ENCODE results near the gene INSIG1. TPM values are rescaled to one million over a fixed set of nuclear protein-coding genes. Genes with fewer than 3 reads are reported as not detected.
A peak's percentile ranks its signal among the peaks of the same experiment; 100 is the strongest.

INSIG1 gene
- total RNA-seq, 4 donors from 2014 or later: 17.5 to 79.4 (median 29.8) TPM

- intact Hi-C loops (cut with DNase I): no loop called here
- peak overlapping the region; percentile 13 to 73 (median 68) for H3K27ac ChIP-seq
- TF ChIP-seq CTCF (IDR thresholded peaks at IDR 0.05) (no peak), POLR2A (IDR thresholded peaks at IDR 0.05) (no peak)
- no peak overlapping the region for H3K4me3 ChIP-seq (replicated peaks in 1 of 3)
- peaks cover 4 to 14% of the 10 kb centered on the region in 2 donors for H3K4me1 ChIP-seq
- no peaks in the 10 kb centered on the region for H3K27me3 ChIP-seq
- no peaks in the 10 kb centered on the region for H3K9me3 ChIP-seq
- WGBS, 2 donors: 65% methylated on average over 22 to 23 of the region's 30 CpGs
- no peaks in the 10 kb centered on the region for H3K36me3 ChIP-seq
- peak; percentile 24 to 28 for DNase-seq
These were observed 40.0 kb upstream of the INSIG1 start for GRCh38 chr7:155257482-155258225.

GRCh38 chr7:155258226-155258560, 39.5 kb upstream of the INSIG1 start:
- no peak for TF ChIP-seq POLR2A (IDR thresholded peaks at IDR 0.05)
- no peak for TF ChIP-seq CTCF (IDR thresholded peaks at IDR 0.05)
- no peak overlapping the region for H3K4me3 ChIP-seq (replicated peaks in 1 of 3)
- H3K27ac ChIP-seq: peak overlapping the region in 2 of 3 donors; percentile 68 to 73

GRCh38 chr7:155259866-155260497, 37.7 kb upstream of the INSIG1 start:
- Histone ChIP-seq H3K27me3 (peaks cover 3% of the 10 kb centered on the region), H3K4me3 (replicated peaks in 1 of 3) (no peak overlapping the region), H3K4me1 (peaks cover 4 to 14% of the 10 kb centered on the region in 2 donors), H3K9me3 (no peaks in the 10 kb centered on the region), H3K27ac (no peak overlapping the region), H3K36me3 (no peaks in the 10 kb centered on the region)
- TF ChIP-seq CTCF (IDR thresholded peaks at IDR 0.05): no peak
- no peak for TF ChIP-seq POLR2A (IDR thresholded peaks at IDR 0.05)
- DNase-seq: no peak
- intact Hi-C loops (cut with DNase I): no loop called here
- WGBS, 2 donors: 80 to 91% methylated on average over 11 to 12 of the region's 13 CpGs

More at GRCh38 chr7:155258226-155258560, 39.5 kb upstream of the INSIG1 start:
- WGBS, 2 donors: 20 to 25% methylated on average over 3 of the region's 3 CpGs
- intact Hi-C loops (cut with DNase I): no loop called here
- no peaks in the 10 kb centered on the region for H3K36me3 ChIP-seq
- H3K27me3 ChIP-seq: peaks cover 3% of the 10 kb centered on the region
- peak; percentile 67 to 76 for DNase-seq
- peaks cover 4 to 14% of the 10 kb centered on the region in 2 donors for H3K4me1 ChIP-seq
- H3K9me3 ChIP-seq: no peaks in the 10 kb centered on the region

- 91 to 94% methylated on average over 13 of the region's 13 CpGs for WGBS, 2 donors
- no peaks in the 10 kb centered on the region for H3K36me3 ChIP-seq
- no peak overlapping the region for H3K27ac ChIP-seq
- H3K4me3 ChIP-seq (replicated peaks in 1 of 3): no peak overlapping the region
- TF ChIP-seq CTCF (IDR thresholded peaks at IDR 0.05): no peak
- no peak for TF ChIP-seq POLR2A (IDR thresholded peaks at IDR 0.05)
- H3K4me1 ChIP-seq: peaks cover 4 to 14% of the 10 kb centered on the region in 2 donors
- no peaks in the 10 kb centered on the region for H3K9me3 ChIP-seq
- intact Hi-C loops (cut with DNase I): no loop called here
- peaks cover 3% of the 10 kb centered on the region for H3K27me3 ChIP-seq
- DNase-seq: no peak
These were observed 37.2 kb upstream of the INSIG1 start for GRCh38 chr7:155260498-155260872.
